Mesendoderm (in vitro differentiated cells): Measurements from ENCODE around the gene ZNF423.
A peak's percentile ranks its signal among the peaks of the same experiment; 100 is the strongest.

ENCODE experiments used
- DNase-seq: peaks from one replicate; pipeline ENCODE4 v3.0.0; 2013
- H2AK5ac ChIP-seq: 2 replicates; pipeline ENCODE4 v1.6.1; 2013; ENCODE audit warnings: low read length, inconsistent platforms
- H2BK120ac ChIP-seq: 2 replicates; pipeline ENCODE4 v1.6.1; 2013; ENCODE audit warnings: low read depth, mild to moderate bottlenecking, low read length, moderate library complexity, mixed read lengths
- H2BK15ac ChIP-seq: replicated peaks from 2 replicates; pipeline ENCODE4 v1.6.1; 2013; ENCODE audit warnings: low read depth, mild to moderate bottlenecking, moderate library complexity
- H2BK5ac ChIP-seq: 2 replicates; pipeline ENCODE4 v1.6.1; 2013; ENCODE audit warnings: low read length, inconsistent platforms
- H3K18ac ChIP-seq: 2 replicates; pipeline ENCODE4 v1.6.1; 2013; ENCODE audit warnings: mild to moderate bottlenecking, low read length, mixed read lengths
- H3K23ac ChIP-seq: one replicate; pipeline ENCODE4 v1.6.1; 2013; ENCODE audit warnings: low read length
- H3K27ac ChIP-seq: 2 replicates; pipeline ENCODE4 v1.5.1; 2013; ENCODE audit warnings: low read depth, mild to moderate bottlenecking, inconsistent platforms, low read length, moderate library complexity
- H3K27me3 ChIP-seq: 2 replicates; pipeline ENCODE4 v1.6.1; 2013; ENCODE audit warnings: low read length, control low read depth, mild to moderate bottlenecking, inconsistent platforms; ENCODE audit not compliant: insufficient read depth, poor library complexity
- H3K36me3 ChIP-seq: 2 replicates; pipeline ENCODE4 v1.6.1; 2013; ENCODE audit warnings: low read length, inconsistent platforms; ENCODE audit not compliant: control insufficient read depth, insufficient read depth
- H3K4ac ChIP-seq: one replicate; pipeline ENCODE4 v1.6.1; 2013; ENCODE audit warnings: low read depth, mild to moderate bottlenecking, low read length, moderate library complexity
- H3K4me1 ChIP-seq: 2 replicates; pipeline ENCODE4 v1.6.1; 2013; ENCODE audit warnings: low read depth, low read length, inconsistent platforms; ENCODE audit not compliant: control insufficient read depth
- H3K4me2 ChIP-seq: 2 replicates; pipeline ENCODE4 v1.6.1; 2013; ENCODE audit warnings: low read length
- H3K4me3 ChIP-seq: 2 replicates; pipeline ENCODE4 v1.5.1; 2013; ENCODE audit warnings: mild to moderate bottlenecking, low read length
- H3K56ac ChIP-seq: one replicate; pipeline ENCODE4 v1.6.1; 2013; ENCODE audit warnings: low read length
- H3K79me1 ChIP-seq: 2 replicates; pipeline ENCODE4 v1.6.1; 2013; ENCODE audit warnings: low read length, inconsistent platforms
- H3K79me2 ChIP-seq: 2 replicates; pipeline ENCODE4 v1.6.1; 2013; ENCODE audit warnings: mild to moderate bottlenecking, low read length; ENCODE audit not compliant: control insufficient read depth, insufficient read depth
- H3K9ac ChIP-seq: 2 replicates; pipeline ENCODE4 v1.6.1; 2013; ENCODE audit warnings: low read length, inconsistent platforms
- H4K5ac ChIP-seq: one replicate; pipeline ENCODE4 v1.6.1; 2013; ENCODE audit warnings: low read length
- H4K8ac ChIP-seq: one replicate; pipeline ENCODE4 v1.6.1; 2013; ENCODE audit warnings: low read depth, mild to moderate bottlenecking, control low read depth, low read length, moderate library complexity
- WGBS: extraction: QIAGEN DNeasy Blood & Tissue Kit; methylation state at CpG from one replicate; pipeline ENCODE4 v1.1.7; 2013; ENCODE audit warnings: low lambda C conversion rate, missing lambda C conversion rate; ENCODE audit not compliant: insufficient coverage; ENCODE audit errors: extremely low coverage; 5-methylcytosine and 5-hydroxymethylcytosine counted together

ZNF423 gene

GRCh38 chr16:49744244-49745220 lies 111.4 kb downstream of the ZNF423 start:
- Histone ChIP-seq H3K4me1 (no peaks in the 10 kb centered on the region), H2BK15ac (no peak overlapping the region), H2BK120ac (no peak overlapping the region), H3K18ac (no peak overlapping the region), H2AK5ac (no peak overlapping the region), H3K4me2 (no peak overlapping the region), H3K56ac (no peak overlapping the region), H3K27ac (no peak overlapping the region), H3K9ac (no peak overlapping the region), H3K27me3 (no peaks in the 10 kb centered on the region), H4K5ac (no peak overlapping the region), H3K23ac (no peak overlapping the region), H2BK5ac (no peak overlapping the region), H3K4me3 (no peak overlapping the region), H3K4ac (no peak overlapping the region), H3K79me1 (peaks cover 7% of the 10 kb centered on the region), H3K36me3 (no peaks in the 10 kb centered on the region), H3K79me2 (peaks cover 2% of the 10 kb centered on the region), H4K8ac (no peak overlapping the region)
- no CpG with 5 or more reads among the region's 19 CpGs for WGBS
- DNase-seq, result no peak

- H3K36me3 ChIP-seq, result no peaks in the 10 kb centered on the region
- H4K8ac ChIP-seq, result no peak overlapping the region
- no peak overlapping the region for H3K9ac ChIP-seq
- H3K18ac ChIP-seq, result no peak overlapping the region
- no peak overlapping the region for H4K5ac ChIP-seq
- H2BK120ac ChIP-seq, result no peak overlapping the region
- H3K79me1 ChIP-seq, result peaks cover 10% of the 10 kb centered on the region
- no peak overlapping the region for H3K23ac ChIP-seq
- no peak overlapping the region for H3K4me3 ChIP-seq
- H3K27me3 ChIP-seq, result no peaks in the 10 kb centered on the region
- H3K27ac ChIP-seq, result no peak overlapping the region
- no peak overlapping the region for H2BK5ac ChIP-seq
- H3K4me2 ChIP-seq, result no peak overlapping the region
- DNase-seq, result no peak
- peaks cover 2% of the 10 kb centered on the region for H3K4me1 ChIP-seq
- peak overlapping the region; percentile 5 for H3K56ac ChIP-seq
- H3K79me2 ChIP-seq, result peaks cover 2% of the 10 kb centered on the region
- H3K4ac ChIP-seq, result no peak overlapping the region
- WGBS, result no CpG with 5 or more reads among the region's 10 CpGs
- no peak overlapping the region for H2AK5ac ChIP-seq
- no peak overlapping the region for H2BK15ac ChIP-seq
These were observed 112.3 kb downstream of the ZNF423 start for GRCh38 chr16:49743658-49744057.

GRCh38 chr16:49743203-49743464 lies 112.8 kb downstream of the ZNF423 start:
- Histone ChIP-seq H2BK120ac (no peak overlapping the region), H3K4me3 (no peak overlapping the region), H2BK5ac (no peak overlapping the region), H3K79me2 (peaks cover 2% of the 10 kb centered on the region), H3K27me3 (no peaks in the 10 kb centered on the region), H4K8ac (no peak overlapping the region), H3K23ac (no peak overlapping the region), H3K79me1 (peaks cover 10% of the 10 kb centered on the region), H3K36me3 (no peaks in the 10 kb centered on the region), H3K4ac (no peak overlapping the region), H3K18ac (no peak overlapping the region), H3K4me1 (peaks cover 2% of the 10 kb centered on the region), H2AK5ac (no peak overlapping the region), H2BK15ac (no peak overlapping the region), H3K4me2 (no peak overlapping the region), H3K9ac (no peak overlapping the region), H3K56ac (no peak overlapping the region), H4K5ac (no peak overlapping the region), H3K27ac (no peak overlapping the region)
- WGBS, result no CpG with 5 or more reads among the region's 4 CpGs
- no peak for DNase-seq

GRCh38 chr16:49742428-49743202 lies 113.3 kb downstream of the ZNF423 start:
- no peak overlapping the region for H4K8ac ChIP-seq
- no peak overlapping the region for H3K56ac ChIP-seq
- no peak overlapping the region for H2BK15ac ChIP-seq
- WGBS, result no CpG with 5 or more reads among the region's 19 CpGs
- DNase-seq, result no peak
- H3K4ac ChIP-seq, result no peak overlapping the region
- no peaks in the 10 kb centered on the region for H3K27me3 ChIP-seq
- H2BK5ac ChIP-seq, result no peak overlapping the region
- H3K18ac ChIP-seq, result no peak overlapping the region
- no peaks in the 10 kb centered on the region for H3K36me3 ChIP-seq
- no peak overlapping the region for H2BK120ac ChIP-seq
- peaks cover 2% of the 10 kb centered on the region for H3K4me1 ChIP-seq
- no peak overlapping the region for H3K4me2 ChIP-seq
- no peak overlapping the region for H3K23ac ChIP-seq
- H4K5ac ChIP-seq, result no peak overlapping the region
- no peak overlapping the region for H3K27ac ChIP-seq
- no peak overlapping the region for H3K9ac ChIP-seq
- H3K79me2 ChIP-seq, result peaks cover 2% of the 10 kb centered on the region
- no peak overlapping the region for H2AK5ac ChIP-seq
- peaks cover 8% of the 10 kb centered on the region for H3K79me1 ChIP-seq
- no peak overlapping the region for H3K4me3 ChIP-seq

GRCh38 chr16:49740256-49740655 lies 115.7 kb downstream of the ZNF423 start:
- Histone ChIP-seq H3K18ac (no peak overlapping the region), H3K56ac (no peak overlapping the region), H3K4me3 (no peak overlapping the region), H4K8ac (no peak overlapping the region), H2BK15ac (no peak overlapping the region), H3K4ac (no peak overlapping the region), H3K4me1 (peaks cover 2% of the 10 kb centered on the region), H3K79me2 (no peaks in the 10 kb centered on the region), H2BK5ac (no peak overlapping the region), H3K36me3 (no peaks in the 10 kb centered on the region), H2BK120ac (no peak overlapping the region), H3K27ac (no peak overlapping the region), H3K9ac (no peak overlapping the region), H3K79me1 (peaks cover 3% of the 10 kb centered on the region), H3K27me3 (no peaks in the 10 kb centered on the region), H2AK5ac (no peak overlapping the region), H3K4me2 (no peak overlapping the region), H3K23ac (no peak overlapping the region), H4K5ac (no peak overlapping the region)
- DNase-seq, result no peak
- WGBS, result no CpG with 5 or more reads among the region's 7 CpGs
